ENCODE results near the gene DNMT3B.

Gene DNMT3B

GRCh38 chr20:32823737-32824588 lies 61.8 kb downstream of the DNMT3B start:
- no peak for DNase-seq (ENCODE audit: low spot score)

- no peak for DNase-seq (ENCODE audit: low spot score)
Measured at GRCh38 chr20:32828029-32828680, 66.0 kb downstream of the DNMT3B start.

- no peak for DNase-seq (ENCODE audit: low spot score)
Measured at GRCh38 chr20:32829311-32830005, 67.3 kb downstream of the DNMT3B start.

GRCh38 chr20:32830437-32830836 lies 68.3 kb downstream of the DNMT3B start:
- DNase-seq (ENCODE audit: low spot score): no peak

- no peak for DNase-seq (ENCODE audit: low spot score)
Measured at GRCh38 chr20:32831982-32832381, 69.8 kb downstream of the DNMT3B start.

- DNase-seq (ENCODE audit: low spot score): no peak
Measured at GRCh38 chr20:32832664-32833063, 70.5 kb downstream of the DNMT3B start.

GRCh38 chr20:32834972-32835371 lies 72.8 kb downstream of the DNMT3B start:
- no peak for DNase-seq (ENCODE audit: low spot score)

GRCh38 chr20:32837157-32837556 lies 75.0 kb downstream of the DNMT3B start:
- no peak for DNase-seq (ENCODE audit: low spot score)

- peak; percentile 79 for DNase-seq (ENCODE audit: low spot score)
Measured at GRCh38 chr20:32839227-32839981, 77.2 kb downstream of the DNMT3B start.

GRCh38 chr20:32839982-32840285 lies 77.7 kb downstream of the DNMT3B start:
- peak; percentile 59 for DNase-seq (ENCODE audit: low spot score)

- DNase-seq (ENCODE audit: low spot score): no peak
Measured at GRCh38 chr20:32841174-32841573, 79.0 kb downstream of the DNMT3B start.

GRCh38 chr20:32841632-32842031 lies 79.4 kb downstream of the DNMT3B start:
- no peak for DNase-seq (ENCODE audit: low spot score)

GRCh38 chr20:32842688-32843524 lies 80.7 kb downstream of the DNMT3B start:
- DNase-seq (ENCODE audit: low spot score): no peak

- no peak for DNase-seq (ENCODE audit: low spot score)
Measured at GRCh38 chr20:32845786-32846185, 83.6 kb downstream of the DNMT3B start.

- DNase-seq (ENCODE audit: low spot score): no peak
Measured at GRCh38 chr20:32846852-32847251, 84.7 kb downstream of the DNMT3B start.

GRCh38 chr20:32847964-32848363 lies 85.8 kb downstream of the DNMT3B start:
- no peak for DNase-seq (ENCODE audit: low spot score)

GRCh38 chr20:32848846-32849245 lies 86.7 kb downstream of the DNMT3B start:
- DNase-seq (ENCODE audit: low spot score): no peak

GRCh38 chr20:32849577-32849976 lies 87.4 kb downstream of the DNMT3B start:
- DNase-seq (ENCODE audit: low spot score): no peak

GRCh38 chr20:32855387-32855786 lies 93.2 kb downstream of the DNMT3B start:
- peak; percentile 86 for DNase-seq (ENCODE audit: low spot score)

GRCh38 chr20:32858189-32858588 lies 96.0 kb downstream of the DNMT3B start:
- DNase-seq (ENCODE audit: low spot score): no peak

Data from cerebellar cortex (tissue), 1 donor.